GM10248 (cell line): ENCODE results near the gene CD3G.
A peak's percentile ranks its signal among the peaks of the same experiment; 100 is the strongest.

ENCODE experiments used
- CTCF ChIA-PET: fragments of 300-600 bp; sonication (Branson Sonifier 250); formaldehyde crosslinking; extraction: SDS; loops from one replicate; lab custom pipeline; 2021; ENCODE audit warnings: antibody characterized with exemption; lab: Yijun Ruan, JAX
- POLR2A ChIA-PET: fragments of 350-650 bp; sonication (Branson Sonifier 250); formaldehyde crosslinking; extraction: SDS; loops from one replicate; lab custom pipeline; 2020; ENCODE audit warnings: antibody characterized with exemption; lab: Yijun Ruan, JAX
- DNase-seq: peaks from one replicate; pipeline ENCODE4 v3.0.0; 2012; ENCODE audit errors: extremely low spot score
- CTCF ChIP-seq: IDR thresholded peaks from 2 replicates; pipeline ENCODE4 v1.5.1; 2012; ENCODE audit warnings: mild to moderate bottlenecking, low read depth; ENCODE audit errors: extremely low read depth, missing control alignments, control extremely low read depth

Gene CD3G

GRCh38 chr11:118349475-118349874 lies 5.3 kb downstream of the CD3G start:
- CTCF ChIA-PET = interaction anchor here (1.7 kb wide), 1 partner anchor 151 kb away, joined by 5 read pairs; no protein-coding TSS in a partner anchor
- no peak for TF ChIP-seq CTCF
- no peak for DNase-seq
- POLR2A ChIA-PET = no interaction called here

GRCh38 chr11:118353084-118353710 lies 9.1 kb downstream of the CD3G start:
- ChIA-PET CTCF (interaction anchor here (1.1 to 2.1 kb wide), 9 partner anchors 9 to 216 kb away, joined by 3 to 7 read pairs (median 4); partner anchors contain the start of genes CD3D and MPZL3), POLR2A (no interaction called here)
- DNase-seq = peak; percentile 33
- peak; percentile 14 for TF ChIP-seq CTCF

GRCh38 chr11:118358071-118358470 lies 13.9 kb downstream of the CD3G start:
- ChIA-PET CTCF (no interaction called here), POLR2A (no interaction called here)
- DNase-seq = no peak
- TF ChIP-seq CTCF = no peak

- DNase-seq = peak; percentile 89
- POLR2A ChIA-PET = interaction anchor here (0.7 kb wide), 1 partner anchor 150 kb away, joined by 3 read pairs; no protein-coding TSS in a partner anchor
- CTCF ChIA-PET = interaction anchor here (0.8 to 2.3 kb wide), 3 partner anchors 20 to 161 kb away, joined by 3 to 10 read pairs (median 3); no protein-coding TSS in a partner anchor
- TF ChIP-seq CTCF = no peak
These were observed 15.3 kb downstream of the CD3G start, which contains the start of gene UBE4A for GRCh38 chr11:118359295-118359958. TSS of gene UBE4A (plus strand) at chr11:118359600. CDS start at chr11:118365081, 5,481 bp downstream.

GRCh38 chr11:118364956-118365615 lies 20.9 kb downstream of the CD3G start:
- POLR2A ChIA-PET = interaction anchor here (1.5 kb wide), 1 partner anchor 73 kb away, joined by 20 read pairs; no protein-coding TSS in a partner anchor

More at GRCh38 chr11:118364956-118365615, 20.9 kb downstream of the CD3G start:
- TF ChIP-seq CTCF = no peak
- CTCF ChIA-PET = interaction anchor here (0.9 to 8.3 kb wide), 6 partner anchors 13 to 193 kb away, joined by 3 to 44 read pairs (median 6); no protein-coding TSS in a partner anchor
- DNase-seq = no peak
